Measurements from ENCODE around the gene PPARA.

DNA sequence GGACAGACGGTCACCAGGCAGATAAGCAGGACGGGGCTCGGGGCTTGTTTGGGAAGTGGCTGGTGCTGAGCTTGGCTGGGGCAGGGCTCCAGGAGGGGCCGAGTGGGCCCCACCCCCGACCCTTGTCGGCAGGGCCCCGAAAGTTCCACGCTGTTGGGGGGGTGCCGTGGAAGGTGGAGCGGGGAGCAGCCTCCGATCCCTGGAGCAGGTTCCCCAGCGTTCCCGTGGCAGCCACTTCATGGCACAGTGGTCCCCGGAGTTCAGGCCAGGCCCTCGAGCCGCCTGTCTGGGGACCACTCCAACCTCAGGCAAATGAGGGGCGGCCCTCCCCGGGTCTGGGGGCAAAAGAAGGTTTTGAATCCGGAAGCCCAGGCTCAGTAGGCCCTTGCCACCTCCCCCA lies 46.7 kb upstream of the PPARA start:
- TF ChIP-seq, protein P1, sequence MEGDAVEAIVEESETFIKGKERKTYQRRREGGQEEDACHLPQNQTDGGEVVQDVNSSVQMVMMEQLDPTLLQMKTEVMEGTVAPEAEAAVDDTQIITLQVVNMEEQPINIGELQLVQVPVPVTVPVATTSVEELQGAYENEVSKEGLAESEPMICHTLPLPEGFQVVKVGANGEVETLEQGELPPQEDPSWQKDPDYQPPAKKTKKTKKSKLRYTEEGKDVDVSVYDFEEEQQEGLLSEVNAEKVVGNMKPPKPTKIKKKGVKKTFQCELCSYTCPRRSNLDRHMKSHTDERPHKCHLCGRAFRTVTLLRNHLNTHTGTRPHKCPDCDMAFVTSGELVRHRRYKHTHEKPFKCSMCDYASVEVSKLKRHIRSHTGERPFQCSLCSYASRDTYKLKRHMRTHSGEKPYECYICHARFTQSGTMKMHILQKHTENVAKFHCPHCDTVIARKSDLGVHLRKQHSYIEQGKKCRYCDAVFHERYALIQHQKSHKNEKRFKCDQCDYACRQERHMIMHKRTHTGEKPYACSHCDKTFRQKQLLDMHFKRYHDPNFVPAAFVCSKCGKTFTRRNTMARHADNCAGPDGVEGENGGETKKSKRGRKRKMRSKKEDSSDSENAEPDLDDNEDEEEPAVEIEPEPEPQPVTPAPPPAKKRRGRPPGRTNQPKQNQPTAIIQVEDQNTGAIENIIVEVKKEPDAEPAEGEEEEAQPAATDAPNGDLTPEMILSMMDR (IDR thresholded peaks at IDR 0.05 in 2 of 3, conservative IDR thresholded peaks at IDR 0.05 in 1 of 3; ENCODE audit: borderline replicate concordance in 1 of 3, insufficient read depth in 1 of 3, low read depth in 2 of 3, low read length in 2 of 3): no peak
- TF ChIP-seq EZH2phosphoT487 (IDR thresholded peaks at IDR 0.05; ENCODE audit: borderline replicate concordance) (no peak), SRF (IDR thresholded peaks at IDR 0.05; ENCODE audit: low read depth) (no peak), POLR2A (IDR thresholded peaks at IDR 0.05; ENCODE audit: borderline replicate concordance, extremely low read depth, insufficient read depth, insufficient read length) (no peak), FOSL1 (IDR thresholded peaks at IDR 0.05; ENCODE audit: low read depth) (no peak)
- TF ChIP-seq, protein P2, sequence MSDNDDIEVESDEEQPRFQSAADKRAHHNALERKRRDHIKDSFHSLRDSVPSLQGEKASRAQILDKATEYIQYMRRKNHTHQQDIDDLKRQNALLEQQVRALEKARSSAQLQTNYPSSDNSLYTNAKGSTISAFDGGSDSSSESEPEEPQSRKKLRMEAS (IDR thresholded peaks at IDR 0.05): no peak
